Stimulated activated CD8-positive, alpha-beta memory T cell treated with anti-CD3 and anti-CD28 coated beads, Interleukin-15, amount 100 ng/mL, for 48 hours (primary cell): ENCODE results near the gene TPST1.
"Not testable (repeated sequence)": the region's sequence is repeated elsewhere in the genome, so short reads cannot be mapped to it uniquely, and the experiment has no call there.

ENCODE experiments used
- DNase-seq, 2 donors: peaks; one replicate each; pipeline ENCODE4 v3.0.0-alpha.2; 2020; ENCODE audit warnings: low read depth in 2 of 2

Gene TPST1

DNA sequence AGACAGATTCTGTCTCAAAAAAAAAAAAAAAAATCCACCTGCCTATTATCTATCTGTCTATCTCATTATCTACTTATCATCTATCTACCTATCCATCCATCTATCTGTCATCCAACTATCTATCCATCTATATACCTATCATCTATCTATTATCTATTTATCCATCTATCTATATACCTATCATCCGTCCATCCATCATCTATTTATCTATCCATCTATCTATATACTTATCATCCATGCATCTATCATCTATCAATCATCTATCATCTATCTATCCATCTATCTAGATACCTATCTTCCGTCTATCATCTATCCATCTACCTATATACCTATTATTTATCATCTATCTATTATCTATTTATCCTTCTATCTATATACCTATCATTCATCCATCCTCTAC, 16.5 kb upstream of the TPST1 start:
- DNase-seq, result no peak

DNA sequence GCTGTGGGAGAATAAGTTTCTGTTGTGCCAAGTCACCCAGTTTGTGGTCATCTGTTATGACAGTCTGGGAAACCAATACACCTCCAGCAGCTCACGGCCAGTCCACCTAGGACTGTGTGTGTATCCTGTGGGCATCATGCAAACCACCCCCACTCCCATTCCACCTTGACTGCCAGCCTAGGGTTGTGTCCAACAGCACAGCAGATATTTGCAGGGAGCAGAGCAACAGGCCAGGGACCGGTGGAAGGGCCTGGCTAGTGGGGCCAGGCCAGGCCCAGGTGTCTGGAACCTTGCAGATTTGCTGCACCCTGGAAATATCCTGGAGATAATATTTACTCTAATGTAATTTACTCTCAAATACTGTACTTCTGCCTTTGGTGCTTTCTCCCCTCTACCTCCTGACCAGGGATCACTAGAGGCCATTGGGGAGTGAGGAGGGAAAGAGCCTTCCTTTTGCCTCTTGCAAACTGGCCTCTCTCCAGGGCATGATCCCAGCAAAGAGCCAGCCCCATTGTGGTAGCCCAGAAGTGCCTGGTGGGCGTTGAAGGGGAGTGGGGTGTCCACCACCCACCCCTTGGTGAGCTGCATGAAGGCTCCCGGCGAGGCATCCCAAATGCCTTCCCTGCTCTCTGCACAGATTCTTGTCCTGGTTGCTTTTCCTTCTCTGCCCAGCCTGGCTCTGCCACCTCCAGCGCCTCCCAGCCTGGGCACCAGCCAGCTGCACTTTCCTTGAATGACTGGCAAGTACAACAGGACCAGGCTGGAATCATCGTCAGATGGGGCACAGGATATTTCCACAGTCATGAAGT, 15.2 kb upstream of the TPST1 start:
- DNase-seq, result no peak

DNA sequence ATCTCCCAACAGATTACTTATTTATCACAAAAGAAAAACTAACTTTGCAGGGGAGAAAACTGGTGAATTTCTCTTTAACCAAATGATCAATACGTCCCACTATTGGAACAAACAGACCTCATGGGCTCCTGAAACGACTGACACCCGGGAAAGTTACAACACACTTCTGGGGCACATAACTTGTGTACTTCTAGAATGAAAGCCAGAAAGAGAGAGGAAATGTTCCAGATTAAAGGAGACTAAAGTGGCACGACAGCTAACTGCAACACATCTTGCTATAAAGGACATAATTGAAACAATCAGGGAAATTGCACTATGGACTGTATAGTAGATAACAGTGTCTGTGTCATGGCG, 14.7 kb upstream of the TPST1 start:
- DNase-seq, result no peak

DNA sequence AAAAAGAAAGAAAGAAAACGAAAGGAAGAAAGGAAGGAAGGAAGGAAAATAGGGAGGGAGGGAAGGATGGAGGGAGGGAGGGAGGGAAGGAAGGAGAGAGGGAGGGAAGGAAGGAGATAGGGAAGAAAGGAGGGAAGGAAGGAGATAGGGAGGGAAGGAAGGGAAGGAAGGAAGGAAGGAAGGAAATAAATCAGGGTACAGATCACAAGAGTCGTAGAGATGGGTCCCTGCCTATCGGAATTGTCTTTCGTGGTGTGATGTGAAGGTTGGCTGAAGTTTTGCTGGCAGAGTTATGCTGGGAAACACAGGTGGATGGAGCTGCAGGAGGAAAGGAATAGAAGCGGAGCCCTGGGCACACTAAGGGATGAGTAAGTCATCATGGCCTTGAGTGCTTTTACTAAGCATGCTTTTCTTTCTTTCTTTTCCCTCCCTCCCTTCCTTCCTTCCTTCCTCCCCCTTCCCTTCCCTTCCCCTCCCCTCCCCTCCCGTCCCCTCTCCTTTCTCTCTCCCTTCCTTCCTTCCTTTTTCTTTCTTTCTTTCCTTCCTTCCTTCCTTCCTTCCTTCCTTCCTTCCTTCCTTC, 11.9 kb upstream of the TPST1 start:
- DNase-seq, result no peak

DNA sequence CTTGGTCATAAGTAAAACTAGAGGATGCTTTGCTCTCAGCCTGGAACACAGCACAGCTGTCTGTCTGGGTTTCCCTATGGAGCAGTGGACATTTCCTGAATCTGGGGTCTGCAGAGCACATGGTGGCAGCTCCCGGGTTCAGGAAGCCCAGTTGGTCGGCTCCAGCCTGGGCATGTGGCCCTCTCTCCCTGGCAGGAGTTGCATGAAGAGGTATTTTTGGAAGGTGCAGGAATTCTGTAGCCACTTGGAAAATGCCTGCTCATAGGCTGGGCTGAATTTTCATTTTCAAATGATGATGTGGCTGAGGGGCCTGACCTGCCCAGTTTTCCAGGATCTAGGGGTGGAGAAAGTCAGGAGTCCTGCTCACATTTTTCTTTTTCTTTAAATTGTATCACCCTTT, 6.7 kb upstream of the TPST1 start:
- DNase-seq, result no peak

DNA sequence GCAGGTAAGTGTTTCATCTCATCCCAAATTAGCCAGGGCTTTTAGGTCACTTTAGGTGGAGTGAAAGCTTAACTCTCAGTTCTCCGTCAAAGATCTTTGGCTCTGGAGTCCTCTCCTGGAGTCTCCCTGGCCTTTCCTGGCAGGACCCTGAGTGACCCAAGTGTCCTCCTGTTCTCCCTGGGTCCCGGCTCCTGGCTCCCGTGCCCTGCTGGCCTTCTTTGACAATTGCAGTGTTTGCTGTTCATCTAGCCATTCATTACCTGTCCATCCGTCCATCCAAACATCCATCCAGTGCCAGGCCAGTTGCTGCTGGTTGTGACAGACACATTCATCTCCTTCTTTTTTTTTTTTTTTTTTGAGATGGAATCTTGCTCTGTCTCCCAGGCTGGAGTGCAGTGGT, 6.2 kb upstream of the TPST1 start:
- DNase-seq, result no peak

DNA sequence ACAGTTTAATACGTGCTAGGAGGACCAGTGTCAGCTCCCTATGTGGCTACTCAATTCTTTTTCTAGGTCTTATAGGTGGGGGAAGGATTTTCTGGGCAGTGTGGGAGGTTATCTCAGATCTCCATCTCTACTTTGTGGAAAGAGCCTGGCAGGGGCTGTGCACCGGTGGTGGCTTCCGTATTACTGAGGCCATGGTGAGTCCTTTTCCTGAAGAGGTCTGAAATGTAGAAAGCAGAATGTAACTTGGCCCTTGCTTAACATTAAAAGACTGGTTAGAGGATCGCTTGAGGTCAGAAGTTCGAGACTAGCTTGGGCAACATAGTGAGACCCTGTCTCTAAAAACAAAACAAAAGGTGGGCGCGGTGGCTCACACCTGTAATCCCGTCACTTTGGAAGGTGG, 2.7 kb upstream of the TPST1 start:
- DNase-seq, result no peak

DNA sequence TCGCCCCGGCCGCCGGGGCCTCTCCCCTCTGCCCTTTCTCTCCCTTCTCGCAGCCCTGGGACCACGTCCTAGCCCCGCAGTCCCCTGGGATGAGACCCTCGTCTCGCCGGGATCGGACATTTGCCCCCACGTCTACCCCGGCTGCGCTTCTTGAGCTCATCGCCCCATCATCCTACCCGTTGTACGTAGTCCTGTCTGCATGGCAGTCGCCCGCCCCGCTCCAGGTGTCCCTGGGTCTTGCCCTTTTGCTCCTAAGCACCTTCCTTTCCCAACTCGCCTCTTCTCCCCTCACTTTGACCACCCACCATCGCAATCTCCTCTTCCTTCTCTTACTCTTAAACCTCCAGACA, 582 bp downstream of the TPST1 start:
- no peak for DNase-seq

DNA sequence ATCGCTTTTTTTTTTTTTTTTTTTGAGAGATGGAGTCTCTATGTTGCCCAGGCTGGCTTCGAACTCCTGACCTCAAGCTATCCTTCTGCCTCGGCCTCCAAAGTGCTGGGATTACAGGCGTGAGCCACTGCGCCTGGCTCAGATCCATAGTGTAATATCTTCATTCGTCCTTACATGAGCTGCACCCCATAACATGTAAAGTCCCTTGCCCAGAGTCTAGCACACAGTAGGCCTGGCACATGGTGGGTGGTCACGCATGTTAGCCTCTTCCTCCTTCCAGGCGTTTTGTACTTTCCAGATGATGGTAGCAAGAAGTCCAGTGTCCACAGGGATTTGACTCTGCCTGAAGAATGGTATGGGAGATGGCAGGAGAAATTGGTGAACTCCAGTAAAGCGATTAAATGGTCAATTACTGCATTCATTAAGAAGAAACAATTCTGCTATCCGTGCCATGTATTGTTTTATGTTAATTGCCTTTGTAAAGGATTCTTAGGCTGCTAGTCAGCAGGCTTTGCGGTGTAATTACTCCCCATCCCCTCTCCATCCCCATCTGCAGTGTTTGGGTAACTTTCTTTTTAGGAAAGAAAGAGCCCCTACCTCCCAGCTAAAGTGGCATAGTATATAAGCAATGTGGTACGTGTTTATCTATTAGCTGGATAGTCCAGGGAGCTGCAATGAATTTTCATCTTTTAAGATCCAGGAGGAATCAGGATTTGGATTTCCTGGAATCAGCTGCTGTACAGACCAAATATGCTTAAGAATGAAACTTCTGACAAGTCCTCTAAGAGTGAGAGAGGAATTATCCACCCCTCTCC, 1.2 kb downstream of the TPST1 start:
- no peak for DNase-seq

DNA sequence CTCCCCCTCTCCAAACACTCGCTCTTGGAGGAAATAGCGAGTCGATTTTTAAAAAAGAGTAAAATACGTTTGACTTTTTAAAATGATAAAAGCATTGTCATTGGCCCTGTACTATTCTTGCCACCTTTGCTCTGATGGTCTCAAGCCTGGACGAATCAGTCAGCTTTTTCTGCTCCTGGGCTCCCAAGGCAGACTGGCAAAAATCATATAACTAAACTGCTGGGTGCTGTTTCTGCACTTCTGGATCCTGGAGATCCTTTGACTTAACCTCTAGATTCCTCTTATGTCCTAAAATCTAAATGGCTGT, 1.8 kb downstream of the TPST1 start:
- DNase-seq, result no peak

DNA sequence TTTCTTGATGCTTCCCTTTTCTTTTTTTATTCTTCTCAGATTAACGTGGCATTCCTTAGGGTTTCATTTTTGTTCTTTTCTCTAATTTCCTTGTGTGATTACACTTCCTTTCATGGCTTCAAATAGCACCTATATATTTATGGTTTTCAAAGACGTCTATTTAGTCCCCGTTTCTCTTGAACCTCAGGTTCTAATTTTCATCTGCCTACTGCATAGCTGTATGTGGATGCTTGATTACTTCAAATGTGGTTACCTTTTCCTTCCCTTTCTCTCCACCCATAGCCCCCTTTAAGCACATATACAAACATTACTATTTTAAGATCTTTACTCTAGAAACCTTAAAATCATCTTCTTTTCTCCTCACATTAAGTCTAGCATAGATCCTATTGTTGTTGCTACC, 2.4 kb downstream of the TPST1 start:
- no peak for DNase-seq

DNA sequence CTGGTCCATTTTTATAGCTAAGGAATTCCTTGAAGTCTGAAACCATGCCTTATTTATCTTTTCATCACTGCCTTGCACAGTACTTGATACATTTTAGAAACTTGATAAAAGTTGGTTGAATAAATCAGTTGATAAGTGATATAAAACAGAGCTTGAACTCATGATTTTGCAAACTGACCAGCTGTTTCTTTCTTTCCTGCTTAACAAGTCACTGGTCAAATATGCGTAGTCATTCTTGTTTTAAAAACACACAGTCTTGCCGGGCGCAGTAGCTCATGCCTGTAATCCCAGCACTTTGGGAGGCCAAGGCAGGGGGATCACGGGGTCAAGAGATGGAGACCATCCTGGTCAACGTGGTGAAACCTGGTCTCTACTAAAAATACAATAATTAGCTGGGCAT, 6.3 kb downstream of the TPST1 start:
- no peak for DNase-seq

DNA sequence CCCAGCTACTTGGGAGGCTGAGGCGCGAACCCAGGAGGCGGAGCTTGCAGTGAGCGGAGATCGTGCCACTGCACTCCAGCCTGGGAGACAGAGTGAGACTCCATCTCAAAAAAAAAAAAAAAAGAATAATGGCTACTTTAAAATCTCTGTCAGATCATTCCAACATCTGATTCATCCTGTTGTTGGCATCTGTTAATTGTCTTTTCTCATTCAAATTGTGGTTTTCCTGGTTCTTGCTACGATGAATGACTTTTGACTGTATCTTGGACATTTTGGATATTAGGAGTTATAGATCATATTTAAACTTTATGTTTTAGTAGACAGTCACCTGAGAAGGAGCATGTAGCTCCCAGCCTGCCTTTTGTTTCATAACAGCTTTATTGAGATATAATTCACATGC, 8.5 kb downstream of the TPST1 start:
- no peak for DNase-seq

DNA sequence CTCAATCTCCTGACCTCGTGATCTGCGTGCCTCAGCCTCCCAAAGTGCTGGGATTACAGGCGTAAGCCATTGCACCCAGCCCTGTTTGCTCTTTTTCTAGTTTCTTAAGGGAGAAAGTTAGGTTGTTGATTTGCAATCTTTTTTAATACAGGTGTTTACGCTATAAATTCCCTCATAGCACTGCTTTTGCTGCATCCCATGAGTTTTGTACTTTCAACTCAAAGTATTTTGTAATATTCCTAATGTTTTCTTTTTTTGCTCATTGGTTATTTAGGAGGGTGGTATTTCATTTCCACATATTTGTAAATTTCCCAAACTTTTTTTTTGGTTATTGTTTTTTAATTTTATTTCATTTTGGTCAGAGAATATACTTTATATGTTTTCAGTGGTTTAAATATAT, 11.6 kb downstream of the TPST1 start:
- DNase-seq, result no peak

DNA sequence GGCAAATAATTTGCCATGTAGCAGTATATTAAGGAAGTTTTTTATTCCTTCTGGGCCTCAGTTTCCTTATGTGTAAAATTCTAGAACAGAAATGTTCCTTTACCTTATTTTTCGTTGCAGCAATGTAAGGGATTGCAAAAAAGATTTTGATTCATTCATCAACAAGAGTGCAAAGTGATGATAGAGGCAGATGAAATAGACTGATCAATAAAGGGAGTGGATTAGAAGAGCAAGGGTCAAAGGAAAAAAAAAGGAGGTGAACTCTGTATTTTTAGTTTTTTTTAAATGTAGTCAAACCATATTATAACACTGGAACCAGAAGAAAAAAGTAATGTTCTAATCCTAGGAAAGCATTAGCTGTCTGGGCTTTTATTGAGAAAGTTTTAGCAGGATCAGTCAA, 14.7 kb downstream of the TPST1 start:
- DNase-seq, result no peak

DNA sequence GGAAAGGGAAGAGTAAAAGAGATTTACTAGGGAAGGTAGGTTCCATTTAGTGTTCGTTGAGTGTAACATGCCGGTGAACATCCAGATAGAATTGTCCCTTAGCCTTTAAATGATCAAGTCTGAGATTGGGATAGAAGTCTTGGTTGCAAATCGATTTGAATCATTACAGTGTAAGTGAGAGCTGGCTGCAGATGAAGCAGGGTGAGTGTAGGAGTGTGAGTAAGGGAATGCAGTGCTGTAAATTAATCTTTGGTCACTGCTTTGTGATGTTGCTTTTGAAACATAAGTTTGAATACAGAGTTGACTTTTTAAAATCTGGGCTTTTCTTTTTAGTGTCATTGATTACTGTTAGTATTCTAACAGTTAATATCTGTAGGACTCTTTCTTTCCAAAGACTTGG, 16.3 kb downstream of the TPST1 start:
- no peak for DNase-seq

DNA sequence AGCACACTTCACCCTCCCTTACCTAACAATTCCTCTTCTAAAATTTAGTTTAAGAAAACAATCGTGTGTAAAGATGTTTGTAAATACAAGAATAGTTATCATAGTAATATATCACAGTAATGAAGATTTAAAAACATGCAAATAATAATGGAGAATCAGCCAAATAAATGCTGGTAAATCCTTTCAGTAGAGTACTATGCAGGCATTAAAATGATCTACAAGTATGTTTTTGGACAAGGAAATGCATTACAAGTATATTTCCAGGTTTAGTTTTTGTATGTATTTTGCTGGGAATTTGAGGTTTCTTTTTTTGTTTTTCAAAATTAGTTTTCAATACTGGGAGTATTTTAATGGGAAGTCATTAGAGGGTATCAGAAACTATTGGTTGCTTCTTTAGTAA, 22.7 kb downstream of the TPST1 start:
- DNase-seq, result no peak

DNA sequence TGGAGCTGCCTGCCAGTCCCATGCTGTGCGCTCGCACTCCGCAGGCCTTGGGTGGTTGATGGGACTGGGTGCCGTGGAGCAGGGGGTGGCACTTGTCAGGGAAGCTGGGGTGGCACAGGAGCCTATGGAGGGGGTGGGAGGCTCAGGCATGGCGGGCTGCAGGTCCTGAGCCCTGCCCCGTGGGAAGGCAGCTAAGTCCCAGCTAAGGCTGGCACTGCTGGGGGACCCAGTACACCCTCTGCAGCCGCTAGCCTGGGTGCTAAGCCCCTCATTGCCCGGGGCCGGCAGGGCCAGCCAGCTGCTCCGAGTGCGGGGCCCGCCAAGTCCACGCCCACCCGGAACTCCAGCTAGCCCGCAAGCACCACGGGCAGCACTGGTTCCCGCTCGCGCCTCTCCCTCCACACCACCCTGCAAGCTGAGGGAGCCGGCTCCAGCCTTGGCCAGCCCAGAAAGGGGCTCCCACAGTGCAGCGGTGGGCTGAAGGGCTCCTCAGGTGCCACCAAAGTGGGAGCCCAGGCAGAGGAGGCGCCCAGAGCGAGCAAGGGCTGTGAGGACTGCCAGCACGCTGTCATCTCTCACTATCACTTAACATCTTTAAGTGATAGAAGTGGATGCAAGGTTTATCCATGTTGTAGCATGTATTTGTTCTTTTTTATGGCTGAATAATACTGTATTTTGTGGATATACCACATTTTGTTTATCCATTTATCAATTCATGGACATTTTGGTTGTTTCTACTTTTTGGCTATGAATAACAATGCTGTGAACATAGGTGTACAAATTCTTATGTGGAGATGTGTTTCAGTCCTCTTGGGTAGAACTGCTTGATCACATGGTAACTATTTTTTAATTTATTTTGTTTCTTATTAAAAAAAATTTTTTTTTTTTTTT, 26.4 kb downstream of the TPST1 start:
- DNase-seq, result not testable (repeated sequence)

DNA sequence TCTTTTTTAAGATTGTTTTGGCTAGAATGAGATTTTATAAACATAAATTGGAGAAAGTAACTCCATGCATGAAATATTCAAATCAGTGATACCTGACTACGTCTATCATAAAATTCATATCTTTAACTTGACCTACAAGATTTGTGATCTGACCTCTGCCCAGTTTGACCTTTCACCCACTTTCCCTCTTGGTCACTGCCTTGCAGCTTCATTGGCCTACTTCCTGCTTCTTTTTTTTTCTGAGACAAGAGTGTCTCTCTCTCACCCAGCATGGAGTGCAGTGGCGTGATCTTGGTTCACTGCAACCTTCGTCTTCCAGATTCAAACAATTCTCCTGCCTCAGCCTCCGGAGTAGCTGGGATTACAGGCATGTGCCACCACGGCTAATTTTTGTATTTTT, 28.5 kb downstream of the TPST1 start:
- DNase-seq, result no peak

DNA sequence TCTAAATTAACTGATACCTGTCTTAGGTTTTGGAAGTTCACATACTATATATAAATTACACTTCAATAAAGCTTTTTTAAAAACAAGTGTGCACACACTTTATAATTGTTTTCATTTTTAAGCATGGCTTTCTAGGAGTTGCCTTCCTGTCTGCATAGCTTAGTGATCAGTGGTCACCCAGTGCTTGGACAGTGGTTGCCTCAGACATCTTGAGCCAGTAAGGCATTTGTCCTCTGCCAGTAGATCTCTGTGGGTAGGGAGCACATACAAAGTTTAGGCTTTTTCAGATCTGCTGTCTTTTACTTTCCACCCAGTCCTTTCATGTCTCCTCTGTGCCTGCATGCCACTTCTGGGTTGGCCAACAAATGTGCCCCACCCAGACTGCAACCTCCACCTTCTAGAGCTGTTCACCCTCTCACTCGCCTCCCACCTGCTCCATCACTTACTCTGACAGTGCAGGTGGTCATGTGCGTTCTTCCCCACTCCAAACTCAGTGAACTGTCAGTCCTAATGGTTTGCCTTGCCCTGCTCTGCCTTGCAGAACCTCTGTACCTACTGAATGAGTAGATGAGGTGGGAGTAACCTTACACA, 31.7 kb downstream of the TPST1 start:
- no peak for DNase-seq

DNA sequence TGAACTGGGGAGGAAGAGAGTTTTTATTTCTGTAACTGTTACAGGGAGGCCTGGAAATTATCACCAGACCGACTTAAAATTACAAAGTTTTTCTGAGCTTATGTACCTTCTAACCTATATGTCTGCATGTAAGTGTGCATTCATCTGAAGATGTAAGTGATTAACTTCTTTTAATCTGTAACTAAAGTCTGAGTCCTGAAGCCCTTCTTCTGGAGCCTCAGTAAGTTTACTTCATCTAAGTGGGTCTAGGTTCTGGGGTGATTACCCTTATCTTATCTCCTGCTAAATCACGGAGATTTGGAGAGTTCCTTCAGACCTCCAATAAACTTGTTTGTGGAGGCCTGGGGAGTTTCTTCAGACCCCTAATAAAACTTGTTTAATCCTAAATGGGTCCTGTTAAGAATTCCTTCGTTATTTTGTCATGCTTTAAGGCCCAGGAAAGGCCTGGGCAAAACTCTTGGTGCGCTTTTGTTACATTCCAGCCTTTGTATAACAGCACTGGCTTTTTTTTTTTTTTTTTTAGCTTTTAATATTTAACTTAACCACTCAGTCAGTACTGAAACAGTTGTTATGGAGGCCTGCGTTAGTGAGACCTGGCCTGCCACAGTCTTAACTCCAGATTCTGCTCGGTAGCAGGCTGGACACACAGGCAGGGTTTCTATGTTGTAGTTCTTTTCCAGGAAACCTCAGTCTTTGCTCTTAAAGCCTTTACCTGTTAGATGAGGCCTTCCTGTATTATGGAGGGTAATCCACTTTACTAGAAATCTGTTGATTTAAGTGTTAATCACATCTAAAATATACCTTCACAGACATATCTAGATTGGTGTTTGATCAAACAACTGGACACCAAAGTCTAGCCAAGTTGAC, 33.0 kb downstream of the TPST1 start:
- DNase-seq, result no peak
